Astrocyte of the hippocampus (primary cell): ENCODE results near the gene DIP2B.
A peak's percentile ranks its signal among the peaks of the same experiment; 100 is the strongest.
"Not testable (repeated sequence)": the region's sequence is repeated elsewhere in the genome, so short reads cannot be mapped to it uniquely, and the experiment has no call there.

Experiments
- DNase-seq: peaks from one replicate; pipeline ENCODE4 v3.0.0; 2011; ENCODE audit warnings: low read depth, low spot score

Gene DIP2B

GRCh38 chr12:50520416-50521207 lies 15.8 kb downstream of the DIP2B start:
- DNase-seq, result no peak

- DNase-seq, result not testable (repeated sequence)
Measured at GRCh38 chr12:50521781-50522180, 17.0 kb downstream of the DIP2B start.

GRCh38 chr12:50523772-50524171 lies 19.0 kb downstream of the DIP2B start:
- no peak for DNase-seq

- DNase-seq, result no peak
Measured at GRCh38 chr12:50524621-50525020, 19.8 kb downstream of the DIP2B start.

GRCh38 chr12:50525422-50525821 lies 20.6 kb downstream of the DIP2B start:
- no peak for DNase-seq

- DNase-seq, result no peak
Measured at GRCh38 chr12:50527359-50527726, 22.6 kb downstream of the DIP2B start.

GRCh38 chr12:50528800-50529199 lies 24.0 kb downstream of the DIP2B start:
- DNase-seq, result no peak

GRCh38 chr12:50529345-50529744 lies 24.6 kb downstream of the DIP2B start:
- DNase-seq, result no peak

GRCh38 chr12:50530532-50530931 lies 25.7 kb downstream of the DIP2B start:
- no peak for DNase-seq

GRCh38 chr12:50533203-50533584 lies 28.4 kb downstream of the DIP2B start:
- DNase-seq, result no peak

- DNase-seq, result no peak
Measured at GRCh38 chr12:50533971-50534370, 29.2 kb downstream of the DIP2B start.

- no peak for DNase-seq
Measured at GRCh38 chr12:50536831-50537537, 32.2 kb downstream of the DIP2B start.

GRCh38 chr12:50537538-50537919 lies 32.7 kb downstream of the DIP2B start:
- DNase-seq, result peak; percentile 23

- no peak for DNase-seq
Measured at GRCh38 chr12:50538182-50538581, 33.4 kb downstream of the DIP2B start.

- DNase-seq, result no peak
Measured at GRCh38 chr12:50541139-50541538, 36.4 kb downstream of the DIP2B start.

- peak; percentile 57 for DNase-seq
Measured at GRCh38 chr12:50542448-50542847, 37.7 kb downstream of the DIP2B start.

- not testable (repeated sequence) for DNase-seq
Measured at GRCh38 chr12:50543188-50543587, 38.4 kb downstream of the DIP2B start.

GRCh38 chr12:50545213-50545612 lies 40.4 kb downstream of the DIP2B start:
- no peak for DNase-seq

GRCh38 chr12:50545786-50546185 lies 41.0 kb downstream of the DIP2B start:
- DNase-seq, result peak; percentile 24

GRCh38 chr12:50546441-50547318 lies 41.9 kb downstream of the DIP2B start:
- peak; percentile 14 for DNase-seq

GRCh38 chr12:50547742-50548141 lies 43.0 kb downstream of the DIP2B start:
- no peak for DNase-seq

GRCh38 chr12:50549885-50550284 lies 45.1 kb downstream of the DIP2B start:
- DNase-seq, result no peak
